Measurements from ENCODE around the gene FANK1.
"Not testable (repeated sequence)": the region's sequence is repeated elsewhere in the genome, so short reads cannot be mapped to it uniquely, and the experiment has no call there.

Gene FANK1

DNA sequence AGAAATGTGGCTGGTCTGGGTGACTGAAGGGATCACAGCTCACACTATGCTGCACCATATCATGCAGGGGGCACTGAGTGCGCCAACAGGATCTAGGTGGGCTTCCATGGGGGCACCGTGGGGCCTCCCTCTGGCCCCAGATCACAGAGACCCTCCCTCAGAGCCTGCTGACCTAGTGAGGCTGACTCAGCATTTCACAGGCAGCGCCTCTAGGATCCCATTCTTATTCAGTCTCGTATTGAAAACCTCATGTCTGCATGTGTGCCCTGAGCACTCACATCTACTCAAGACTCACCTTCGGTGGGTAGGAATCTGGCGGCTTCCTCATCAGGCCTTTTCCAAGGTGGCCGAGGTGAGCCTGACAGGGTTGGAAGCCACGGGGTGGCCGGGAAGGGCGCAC, 141.6 kb downstream of the FANK1 start:
- DNase-seq, result no peak

DNA sequence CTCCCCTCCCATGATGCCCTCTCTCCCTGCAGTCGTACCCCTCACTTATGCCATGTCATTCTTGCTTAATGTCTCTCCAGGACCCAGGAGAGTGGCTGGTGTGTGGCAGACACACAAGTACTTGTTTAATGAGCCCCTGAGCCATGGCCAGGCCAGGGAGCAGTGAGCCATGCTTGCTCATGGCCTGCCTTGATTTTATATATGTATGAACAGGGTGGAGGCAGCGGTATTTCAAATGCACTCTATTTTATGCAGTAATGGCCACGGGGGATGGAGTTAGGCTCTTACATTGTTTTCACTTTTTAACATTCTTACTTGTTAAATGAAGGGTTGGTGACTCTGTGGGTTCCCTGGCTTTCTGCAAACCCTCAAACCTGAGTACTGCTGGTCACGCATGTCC, 144.8 kb downstream of the FANK1 start:
- no peak for DNase-seq

- DNase-seq, result no peak
Measured at GRCh38 chr10:126041804-126042231, 145.5 kb downstream of the FANK1 start.

- no peak for DNase-seq
Measured at GRCh38 chr10:126042354-126042753, 146.0 kb downstream of the FANK1 start.

DNA sequence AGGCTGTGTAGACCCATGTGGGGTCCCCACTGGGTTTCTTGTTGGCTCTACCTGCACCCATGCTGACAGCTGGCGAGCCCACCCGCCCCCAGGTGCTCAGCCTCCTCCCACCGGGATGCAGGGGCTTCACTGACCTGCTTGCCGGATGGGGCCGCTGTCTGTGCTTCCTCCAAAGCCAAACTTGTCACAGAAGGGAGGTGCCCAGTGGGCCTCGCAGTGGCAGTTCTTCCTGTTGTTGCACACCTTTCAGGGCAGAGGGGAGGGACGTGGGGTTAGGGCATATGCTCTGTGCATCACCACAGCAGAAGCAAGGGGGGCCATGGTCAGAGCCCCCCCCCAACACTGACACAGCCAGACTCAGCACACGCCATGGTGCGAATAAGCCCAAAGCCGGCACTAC, 146.5 kb downstream of the FANK1 start:
- DNase-seq, result no peak

DNA sequence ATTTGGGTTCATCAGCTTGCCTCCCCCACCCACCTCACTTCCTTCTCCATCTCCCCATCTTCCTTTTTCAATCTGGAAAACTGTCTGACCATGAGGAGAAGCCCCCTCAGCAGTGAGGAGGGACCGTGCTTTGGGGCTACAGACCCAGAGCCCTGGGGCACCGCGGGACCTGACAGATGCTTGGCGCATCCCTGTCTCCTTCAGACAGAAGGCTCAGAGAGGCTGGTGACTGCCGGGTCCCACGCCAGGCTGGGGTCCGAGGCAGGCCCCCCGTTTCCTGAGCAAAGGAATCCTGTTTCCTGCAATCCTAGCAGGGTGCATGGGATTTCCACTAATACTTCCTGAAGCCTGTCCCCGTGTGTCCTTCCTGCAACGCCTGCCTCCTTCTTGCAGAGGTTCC, 147.0 kb downstream of the FANK1 start:
- no peak for DNase-seq

- DNase-seq, result no peak
Measured at GRCh38 chr10:126045861-126046260, 149.5 kb downstream of the FANK1 start.

DNA sequence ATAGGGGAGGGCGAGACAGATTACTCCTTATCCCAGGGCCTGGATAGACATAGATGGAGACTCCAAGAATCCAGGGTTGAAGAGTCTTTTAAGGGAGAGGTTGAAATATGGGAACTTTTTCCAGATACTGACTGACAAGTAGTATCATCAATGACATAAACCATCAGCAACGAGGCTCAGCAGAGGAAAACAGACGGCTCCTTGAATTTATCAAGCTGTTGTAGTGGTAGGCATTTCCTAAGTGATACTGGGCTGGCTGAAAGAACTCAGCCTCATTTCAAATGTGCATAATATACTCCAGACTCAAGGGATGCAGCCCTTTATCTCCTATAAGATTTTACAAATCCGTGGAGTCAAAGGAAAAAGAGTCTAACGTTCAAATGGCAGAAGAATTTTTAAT, 150.5 kb downstream of the FANK1 start:
- DNase-seq, result no peak

DNA sequence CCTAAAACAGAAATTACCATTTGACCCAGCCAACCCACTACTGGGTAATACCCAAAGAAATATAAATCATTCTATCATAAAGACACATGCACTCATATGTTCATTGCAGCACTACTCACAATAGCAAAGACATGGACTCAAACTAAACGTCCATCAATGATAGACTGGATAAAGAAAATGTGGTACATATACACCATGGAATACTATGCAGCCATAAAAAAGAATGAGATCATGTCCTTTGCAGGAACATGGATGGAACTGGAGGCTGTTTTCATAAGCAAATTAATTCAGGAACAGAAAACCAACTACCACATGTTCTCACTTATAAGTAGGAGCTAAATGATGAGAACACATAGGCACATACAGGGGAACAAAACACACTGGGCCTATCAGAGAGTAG, 151.4 kb downstream of the FANK1 start:
- DNase-seq, result not testable (repeated sequence)

- DNase-seq, result no peak
Measured at GRCh38 chr10:126049759-126050700, 153.7 kb downstream of the FANK1 start.

DNA sequence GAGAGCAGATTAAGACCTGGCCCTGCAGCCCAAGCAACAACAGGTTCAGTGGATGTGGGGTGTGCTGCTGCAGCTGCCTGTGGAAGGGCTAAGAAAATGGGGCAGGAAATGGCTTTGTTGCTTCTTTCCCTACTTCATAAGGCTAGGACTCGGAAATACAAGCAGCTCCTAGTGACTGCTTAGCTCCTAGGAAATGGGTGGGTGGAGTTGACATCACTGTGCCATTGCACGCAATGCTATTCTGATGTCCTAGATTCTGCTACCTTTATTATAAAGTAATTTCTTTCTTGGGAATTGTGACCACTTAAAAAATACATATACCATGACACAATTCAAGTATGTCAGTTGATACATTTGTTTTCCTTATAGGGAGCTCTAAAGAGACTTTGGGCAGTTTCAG, 155.8 kb downstream of the FANK1 start:
- DNase-seq, result no peak

DNA sequence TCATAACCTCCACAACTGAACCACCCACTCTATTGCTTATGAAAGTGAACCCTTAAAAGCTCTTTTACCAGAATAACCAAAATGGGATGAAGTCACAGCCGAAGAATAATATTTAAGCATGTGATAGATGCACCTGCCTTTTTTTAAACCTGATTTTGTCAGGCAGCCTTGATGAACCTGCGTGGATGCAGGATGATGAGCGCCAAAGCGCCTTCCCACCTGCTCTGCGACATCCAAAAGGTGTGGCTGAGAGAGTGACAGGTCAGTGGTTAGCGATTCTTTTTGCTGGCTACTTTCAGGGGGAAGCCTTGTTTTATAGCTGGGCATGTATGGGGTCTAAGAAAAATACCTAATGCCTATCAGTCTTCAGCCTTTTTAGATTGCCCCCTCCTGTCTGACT, 157.8 kb downstream of the FANK1 start:
- no peak for DNase-seq

- DNase-seq, result no peak
Measured at GRCh38 chr10:126057494-126057893, 161.1 kb downstream of the FANK1 start.

- no peak for DNase-seq
Measured at GRCh38 chr10:126058104-126058503, 161.7 kb downstream of the FANK1 start.

- DNase-seq, result no peak
Measured at GRCh38 chr10:126058507-126058906, 162.1 kb downstream of the FANK1 start.

Measured in NCI-H1436 treated with DMSO at 0.1 percent for 48 hours (cell line).